Calu3 (cell line): ENCODE results near the gene CACNA1D. TPM values are rescaled to one million over a fixed set of nuclear protein-coding genes. Genes with fewer than 3 reads are reported as not detected.

Source experiments
- BruUV-seq: library from RNA; stranded (reverse); fragments of 400-500 nt; replicated peaks from 2 replicates; lab custom pipeline; 2021; lab: Mats Ljungman, UMichigan
- CTCF ChIA-PET: fragments of 300-600 bp; sonication (Branson Sonifier 250); formaldehyde crosslinking; loops from one replicate; lab custom pipeline; 2022; ENCODE audit warnings: antibody characterized with exemption; lab: Charles Lee
- DNase-seq: peaks from one replicate; pipeline ENCODE4 v3.0.0; 2022
- H3K27ac Mint-ChIP-seq: one replicate; pipeline ENCODE4 v1.8.0; 2022; ENCODE audit warnings: mixed read lengths; ENCODE audit not compliant: unreplicated experiment
- H3K27me3 Mint-ChIP-seq: one replicate; pipeline ENCODE4 v1.8.0; 2022; ENCODE audit warnings: mixed read lengths; ENCODE audit not compliant: unreplicated experiment
- H3K36me3 Mint-ChIP-seq: one replicate; pipeline ENCODE4 v1.8.0; 2022; ENCODE audit warnings: mild to moderate bottlenecking, moderate library complexity, mixed read lengths; ENCODE audit not compliant: insufficient read depth, unreplicated experiment
- H3K4me1 Mint-ChIP-seq: one replicate; pipeline ENCODE4 v1.8.0; 2022; ENCODE audit warnings: mild to moderate bottlenecking, low read depth, mixed read lengths; ENCODE audit not compliant: unreplicated experiment
- H3K4me3 Mint-ChIP-seq: one replicate; pipeline ENCODE4 v1.8.0; 2022; ENCODE audit warnings: mild to moderate bottlenecking, low read depth, moderate library complexity, mixed read lengths; ENCODE audit not compliant: unreplicated experiment
- H3K9me3 Mint-ChIP-seq: one replicate; pipeline ENCODE4 v1.8.0; 2022; ENCODE audit warnings: low read depth, mixed read lengths; ENCODE audit not compliant: unreplicated experiment
- intact Hi-C: fragments of 100-400 bp; cut with micrococcal nuclease; formaldehyde crosslinking; loops from one replicate; pipeline ENCODE4 v1.10.0; 2022; ENCODE audit not compliant: unreplicated experiment
- total RNA-seq: library from RNA; stranded (reverse); gene quantifications from 2 replicates; pipeline ENCODE4 v1.2.3, GENCODE V29; 2022
- TF ChIP-seq, protein P1 (sequence below): fragments of 200-600 bp; IDR thresholded peaks from one replicate; pipeline ENCODE4 v1.8.0; 2022; ENCODE audit warnings: antibody characterized with exemption; ENCODE audit not compliant: unreplicated experiment

Gene CACNA1D
- total RNA-seq, 1 experiment from 2014 or later, result 48.3 TPM

DNA sequence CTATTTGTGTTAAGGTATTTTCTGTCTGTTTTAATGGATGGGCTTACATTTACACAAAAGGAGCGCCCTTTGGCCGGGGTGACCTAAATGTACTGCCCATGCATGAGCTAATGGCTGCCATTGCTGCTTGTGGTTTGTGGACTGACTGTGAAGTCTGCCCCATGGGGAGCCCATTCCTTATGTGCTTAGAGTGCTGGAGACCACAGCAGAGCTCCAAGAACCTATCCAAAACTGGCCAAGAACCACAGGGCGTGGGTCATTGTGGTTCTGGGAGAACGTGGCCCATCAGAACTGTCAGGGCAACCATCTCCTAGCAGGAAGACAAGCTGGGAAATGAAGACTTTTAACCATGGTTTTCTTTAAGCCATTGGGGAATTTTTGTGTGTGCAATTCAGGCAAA lies 246.5 kb downstream of the CACNA1D start:
- Mint-ChIP-seq H3K4me1 (no peaks in the 10 kb centered on the region), H3K9me3 (no peaks in the 10 kb centered on the region), H3K4me3 (no peak overlapping the region), H3K36me3 (peaks cover 4% of the 10 kb centered on the region), H3K27me3 (no peaks in the 10 kb centered on the region), H3K27ac (no peak overlapping the region)
- intact Hi-C loops, result no loop called here
- CTCF ChIA-PET, result no interaction called here
- DNase-seq, result no peak
- BruUV-seq, result no TSS peak
- TF ChIP-seq, protein P1, sequence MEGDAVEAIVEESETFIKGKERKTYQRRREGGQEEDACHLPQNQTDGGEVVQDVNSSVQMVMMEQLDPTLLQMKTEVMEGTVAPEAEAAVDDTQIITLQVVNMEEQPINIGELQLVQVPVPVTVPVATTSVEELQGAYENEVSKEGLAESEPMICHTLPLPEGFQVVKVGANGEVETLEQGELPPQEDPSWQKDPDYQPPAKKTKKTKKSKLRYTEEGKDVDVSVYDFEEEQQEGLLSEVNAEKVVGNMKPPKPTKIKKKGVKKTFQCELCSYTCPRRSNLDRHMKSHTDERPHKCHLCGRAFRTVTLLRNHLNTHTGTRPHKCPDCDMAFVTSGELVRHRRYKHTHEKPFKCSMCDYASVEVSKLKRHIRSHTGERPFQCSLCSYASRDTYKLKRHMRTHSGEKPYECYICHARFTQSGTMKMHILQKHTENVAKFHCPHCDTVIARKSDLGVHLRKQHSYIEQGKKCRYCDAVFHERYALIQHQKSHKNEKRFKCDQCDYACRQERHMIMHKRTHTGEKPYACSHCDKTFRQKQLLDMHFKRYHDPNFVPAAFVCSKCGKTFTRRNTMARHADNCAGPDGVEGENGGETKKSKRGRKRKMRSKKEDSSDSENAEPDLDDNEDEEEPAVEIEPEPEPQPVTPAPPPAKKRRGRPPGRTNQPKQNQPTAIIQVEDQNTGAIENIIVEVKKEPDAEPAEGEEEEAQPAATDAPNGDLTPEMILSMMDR, result no peak

GRCh38 chr3:53744351-53744750 lies 249.9 kb downstream of the CACNA1D start:
- DNase-seq, result no peak
- H3K4me3 Mint-ChIP-seq, result no peak overlapping the region
- CTCF ChIA-PET, result no interaction called here
- TF ChIP-seq, protein P1, result no peak
- H3K4me1 Mint-ChIP-seq, result no peaks in the 10 kb centered on the region
- H3K36me3 Mint-ChIP-seq, result peaks cover 15% of the 10 kb centered on the region
- BruUV-seq, result no TSS peak
- intact Hi-C loops, result no loop called here
- no peak overlapping the region for H3K27ac Mint-ChIP-seq
- no peaks in the 10 kb centered on the region for H3K27me3 Mint-ChIP-seq
- H3K9me3 Mint-ChIP-seq, result no peaks in the 10 kb centered on the region

DNA sequence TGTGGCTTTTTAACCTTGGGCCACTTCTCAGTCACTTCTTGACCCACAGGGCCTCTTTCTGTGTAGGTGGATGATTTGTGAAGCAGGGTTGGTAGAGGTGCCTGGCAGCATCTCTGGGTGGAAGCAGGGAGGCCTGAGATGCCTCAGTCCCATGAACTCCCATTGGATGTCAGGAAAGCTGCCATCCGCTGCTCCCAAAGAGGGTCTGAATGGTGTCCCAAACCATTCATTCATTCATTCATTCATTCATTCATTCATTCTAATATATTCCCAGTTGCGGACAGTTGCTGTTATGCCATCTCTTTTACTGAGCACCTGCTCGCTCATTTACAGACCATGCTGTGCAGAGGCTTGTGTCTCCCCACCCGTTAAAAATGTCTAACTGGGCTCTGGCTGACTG lies 253.1 kb downstream of the CACNA1D start:
- CTCF ChIA-PET, result no interaction called here
- peaks cover 25% of the 10 kb centered on the region for H3K36me3 Mint-ChIP-seq
- TF ChIP-seq, protein P1, result no peak
- no TSS peak for BruUV-seq
- H3K9me3 Mint-ChIP-seq, result no peaks in the 10 kb centered on the region
- H3K4me1 Mint-ChIP-seq, result no peaks in the 10 kb centered on the region
- H3K27me3 Mint-ChIP-seq, result no peaks in the 10 kb centered on the region
- DNase-seq, result no peak
- H3K27ac Mint-ChIP-seq, result no peak overlapping the region
- intact Hi-C loops, result no loop called here
- no peak overlapping the region for H3K4me3 Mint-ChIP-seq

DNA sequence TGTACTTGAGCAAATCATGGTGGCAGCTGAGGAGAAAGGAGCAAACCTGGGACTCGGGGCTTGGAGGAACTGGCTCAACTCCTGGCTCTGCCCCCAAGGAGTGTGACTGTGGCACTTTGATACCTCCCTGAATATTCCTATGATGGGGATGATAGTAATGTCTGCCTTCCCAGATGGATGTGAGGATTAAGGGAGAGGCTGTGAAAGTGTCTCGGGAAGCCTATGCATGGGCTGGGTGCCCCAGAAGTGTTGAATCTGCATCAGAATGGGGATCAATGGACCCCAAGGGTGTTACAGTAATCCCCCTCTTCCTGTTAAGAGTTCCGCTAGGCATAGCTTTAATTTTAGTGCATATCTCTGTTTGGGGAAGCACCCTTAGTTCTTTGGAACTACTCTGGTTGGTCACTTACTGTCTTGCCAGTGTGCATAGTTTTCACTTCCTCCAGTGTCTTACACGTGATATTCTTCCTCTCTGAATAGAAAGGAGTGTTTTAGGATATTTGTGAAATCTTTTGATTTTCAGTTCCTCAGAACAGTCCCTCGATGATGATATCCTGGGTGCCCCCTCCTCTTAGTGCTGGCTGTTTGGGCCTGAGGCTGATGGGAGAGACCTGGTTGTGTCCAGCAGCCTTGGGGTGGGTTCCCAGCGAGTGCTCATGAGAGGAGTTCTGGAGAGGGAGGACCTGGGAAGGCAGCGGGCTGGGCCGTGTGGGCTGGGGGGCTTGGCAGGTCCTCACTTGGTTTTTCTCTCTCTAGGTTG lies 254.3 kb downstream of the CACNA1D start:
- TF ChIP-seq, protein P1, result no peak
- intact Hi-C loops, result no loop called here
- H3K36me3 Mint-ChIP-seq, result peaks cover 22% of the 10 kb centered on the region
- no peak overlapping the region for H3K27ac Mint-ChIP-seq
- no peak overlapping the region for H3K4me3 Mint-ChIP-seq
- no TSS peak for BruUV-seq
- CTCF ChIA-PET, result interaction anchor here (0.7 kb wide), 1 partner anchor 1013 kb away, joined by 3 read pairs; no protein-coding TSS in a partner anchor
- no peaks in the 10 kb centered on the region for H3K27me3 Mint-ChIP-seq
- no peaks in the 10 kb centered on the region for H3K9me3 Mint-ChIP-seq
- DNase-seq, result no peak
- no peaks in the 10 kb centered on the region for H3K4me1 Mint-ChIP-seq
